IMR-90 (cell line): Measurements from ENCODE around the gene SERTAD4.

Experiments
- RFX5 ChIP-seq: IDR thresholded peaks from 2 replicates; pipeline ENCODE4 v1.8.0; 2012; ENCODE audit warnings: low read depth, mild to moderate bottlenecking, low read length, moderate library complexity
- TF ChIP-seq, protein P1 (sequence below): conservative IDR thresholded peaks from 2 replicates; pipeline ENCODE4 v1.5.1; 2012; ENCODE audit warnings: mild to moderate bottlenecking, low read depth, low read length, improper control_type of control experiment

DNA sequence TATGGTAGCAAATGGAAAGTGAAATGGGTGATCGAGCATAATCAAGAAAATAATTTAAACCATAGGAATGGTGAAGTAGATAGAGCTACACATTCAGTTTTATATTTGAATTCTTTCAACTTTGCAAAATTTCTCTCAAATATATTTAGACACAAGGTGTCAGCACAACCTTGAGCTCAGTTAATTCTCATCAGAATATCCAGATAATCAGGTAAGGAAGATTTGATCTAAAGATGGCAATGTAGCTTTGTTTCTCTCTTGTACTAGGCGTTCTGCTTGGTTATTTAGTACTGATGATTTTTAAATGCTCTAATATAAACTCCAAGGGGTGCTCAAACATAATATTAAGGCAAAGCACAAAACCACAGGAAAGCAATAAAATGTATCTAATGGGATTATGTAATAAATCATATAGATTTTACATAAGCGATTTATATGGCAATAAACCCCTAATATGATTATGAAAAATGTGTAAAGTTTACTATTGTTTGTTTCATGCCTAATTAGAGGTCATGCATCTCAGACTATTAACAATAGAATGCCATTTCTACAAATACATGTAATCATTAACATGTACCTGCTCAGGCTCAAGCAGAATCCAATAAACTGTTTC lies 32.4 kb upstream of the SERTAD4 start:
- TF ChIP-seq, protein P1, sequence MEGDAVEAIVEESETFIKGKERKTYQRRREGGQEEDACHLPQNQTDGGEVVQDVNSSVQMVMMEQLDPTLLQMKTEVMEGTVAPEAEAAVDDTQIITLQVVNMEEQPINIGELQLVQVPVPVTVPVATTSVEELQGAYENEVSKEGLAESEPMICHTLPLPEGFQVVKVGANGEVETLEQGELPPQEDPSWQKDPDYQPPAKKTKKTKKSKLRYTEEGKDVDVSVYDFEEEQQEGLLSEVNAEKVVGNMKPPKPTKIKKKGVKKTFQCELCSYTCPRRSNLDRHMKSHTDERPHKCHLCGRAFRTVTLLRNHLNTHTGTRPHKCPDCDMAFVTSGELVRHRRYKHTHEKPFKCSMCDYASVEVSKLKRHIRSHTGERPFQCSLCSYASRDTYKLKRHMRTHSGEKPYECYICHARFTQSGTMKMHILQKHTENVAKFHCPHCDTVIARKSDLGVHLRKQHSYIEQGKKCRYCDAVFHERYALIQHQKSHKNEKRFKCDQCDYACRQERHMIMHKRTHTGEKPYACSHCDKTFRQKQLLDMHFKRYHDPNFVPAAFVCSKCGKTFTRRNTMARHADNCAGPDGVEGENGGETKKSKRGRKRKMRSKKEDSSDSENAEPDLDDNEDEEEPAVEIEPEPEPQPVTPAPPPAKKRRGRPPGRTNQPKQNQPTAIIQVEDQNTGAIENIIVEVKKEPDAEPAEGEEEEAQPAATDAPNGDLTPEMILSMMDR: no peak
- no peak for TF ChIP-seq RFX5
